D341Med (cell line): ENCODE data around the gene BACE1-AS.

Experiments used
- DNase-seq: peaks from one replicate; pipeline ENCODE4 v3.0.0; 2012; ENCODE audit warnings: low spot score

BACE1-AS gene

DNA sequence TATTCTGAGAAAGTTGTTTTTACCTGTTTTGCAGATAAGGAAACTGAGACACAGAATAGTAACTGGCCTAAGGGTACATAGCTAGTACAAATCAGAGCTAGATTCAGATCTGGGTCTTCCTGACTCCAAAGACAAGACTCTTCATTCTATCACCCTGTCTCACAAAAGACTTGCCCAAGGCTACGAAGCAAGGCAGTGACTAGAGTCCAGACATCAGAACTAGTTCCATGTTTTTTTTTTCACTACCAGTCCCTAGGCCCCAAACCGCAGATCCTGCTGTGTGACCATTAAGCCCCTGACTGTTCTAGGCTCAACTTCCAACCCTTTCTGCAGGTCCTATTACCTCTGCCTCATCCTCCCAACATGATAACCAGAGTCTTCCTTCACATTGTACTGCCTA lies 1.5 kb downstream of the BACE1-AS start:
- DNase-seq: no peak

GRCh38 chr11:117295438-117296137 lies 4.4 kb downstream of the BACE1-AS start:
- DNase-seq: no peak

DNA sequence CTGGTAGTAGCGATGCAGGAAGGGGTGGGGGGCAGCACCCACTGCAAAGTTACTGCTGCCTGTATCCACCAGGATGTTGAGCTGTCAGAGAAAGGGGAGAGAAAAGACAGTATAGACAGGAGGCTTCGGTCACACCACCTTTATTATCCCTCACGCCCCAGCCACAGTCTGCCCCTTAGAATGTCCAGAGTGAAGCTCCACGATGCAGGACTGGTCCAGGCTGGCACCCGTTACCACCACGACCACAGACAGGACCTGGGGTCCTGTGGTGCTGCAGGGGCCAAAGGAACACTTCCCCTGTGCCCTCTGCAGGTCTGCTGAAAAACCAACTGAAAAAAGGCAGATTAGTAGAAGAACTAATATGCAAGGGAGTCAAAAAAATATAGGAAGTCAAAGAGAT lies 5.7 kb downstream of the BACE1-AS start:
- DNase-seq: no peak

DNA sequence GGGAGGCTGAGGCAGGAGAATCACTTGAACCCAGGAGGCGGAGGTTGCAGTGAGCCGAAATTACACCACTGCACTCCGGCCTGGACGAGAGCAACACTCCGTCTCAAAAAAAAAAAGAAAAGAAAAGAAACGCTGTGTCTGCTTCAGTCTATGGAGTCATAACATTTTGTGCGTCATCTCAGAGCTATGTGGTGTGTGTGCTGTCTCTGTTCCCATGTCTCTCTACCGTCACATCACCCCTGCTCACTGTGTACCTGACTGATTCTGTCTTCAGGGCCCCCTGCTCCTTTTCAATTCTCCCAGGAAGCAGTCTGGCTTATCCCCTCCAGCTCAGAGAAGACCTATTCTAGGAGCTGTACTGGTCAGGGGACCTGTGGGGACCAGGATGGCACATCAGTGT lies 7.0 kb downstream of the BACE1-AS start:
- DNase-seq: no peak

- no peak for DNase-seq
These were observed 8.5 kb downstream of the BACE1-AS start for GRCh38 chr11:117299351-117300282.

- no peak for DNase-seq
These were observed 9.1 kb downstream of the BACE1-AS start for GRCh38 chr11:117300283-117300663.

DNA sequence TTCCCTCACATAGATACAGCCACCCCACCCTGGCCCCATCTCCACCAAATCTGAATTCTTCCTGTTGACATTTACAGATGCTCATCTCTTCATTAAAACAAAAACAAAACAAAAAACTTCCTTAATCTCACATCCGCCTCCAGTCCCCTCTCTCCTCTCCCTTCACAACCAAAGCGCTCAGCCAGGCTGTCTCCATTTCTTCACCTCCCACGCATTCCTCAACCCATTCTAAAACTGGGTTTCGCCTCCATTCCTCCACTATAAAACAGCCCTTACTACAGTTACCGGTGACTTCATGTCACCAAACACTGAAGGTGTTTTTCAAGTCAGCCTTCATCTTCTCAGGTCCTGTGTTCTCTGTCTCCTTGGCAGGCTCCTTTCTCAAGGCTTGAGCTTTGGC lies 9.6 kb downstream of the BACE1-AS start:
- DNase-seq: no peak

DNA sequence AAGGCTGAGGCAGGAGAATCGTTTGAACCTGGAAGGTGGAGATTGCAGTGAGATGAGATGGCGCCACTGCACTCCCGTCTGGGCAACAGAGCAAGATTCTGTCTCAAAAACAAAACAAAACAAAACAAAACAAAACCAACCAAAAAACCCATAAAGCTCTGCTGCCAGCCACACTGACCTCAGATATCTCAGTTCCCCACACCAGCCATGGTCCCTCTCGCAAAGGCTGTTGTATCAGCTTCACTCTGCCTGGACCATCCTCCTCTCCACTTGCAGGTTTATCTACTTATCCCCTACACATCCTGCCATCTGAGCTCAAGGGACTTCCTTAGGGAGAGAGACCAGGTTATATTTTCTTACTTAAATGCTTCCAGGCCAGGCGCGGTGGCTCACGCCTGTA lies 11.1 kb downstream of the BACE1-AS start:
- DNase-seq: no peak

DNA sequence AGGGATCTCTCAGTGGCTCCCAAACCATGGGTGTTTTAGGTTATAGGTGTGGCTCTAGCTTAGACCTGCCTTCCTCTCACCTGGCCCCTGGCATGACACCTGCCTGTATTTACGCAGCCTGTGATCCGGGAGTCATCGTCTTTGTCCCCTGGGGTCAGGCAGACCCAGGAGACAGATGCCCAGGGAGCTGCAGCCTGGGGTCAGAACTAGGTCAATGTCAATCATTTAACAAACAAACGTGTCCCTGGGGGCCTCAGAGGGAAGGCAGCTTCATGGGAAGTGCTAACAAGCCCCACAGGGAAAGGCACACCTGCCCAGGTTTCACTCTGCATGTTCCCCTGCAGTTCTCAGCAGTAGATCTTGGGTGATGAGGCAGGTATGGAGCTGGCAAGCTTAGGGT lies 12.0 kb downstream of the BACE1-AS start:
- no peak for DNase-seq

DNA sequence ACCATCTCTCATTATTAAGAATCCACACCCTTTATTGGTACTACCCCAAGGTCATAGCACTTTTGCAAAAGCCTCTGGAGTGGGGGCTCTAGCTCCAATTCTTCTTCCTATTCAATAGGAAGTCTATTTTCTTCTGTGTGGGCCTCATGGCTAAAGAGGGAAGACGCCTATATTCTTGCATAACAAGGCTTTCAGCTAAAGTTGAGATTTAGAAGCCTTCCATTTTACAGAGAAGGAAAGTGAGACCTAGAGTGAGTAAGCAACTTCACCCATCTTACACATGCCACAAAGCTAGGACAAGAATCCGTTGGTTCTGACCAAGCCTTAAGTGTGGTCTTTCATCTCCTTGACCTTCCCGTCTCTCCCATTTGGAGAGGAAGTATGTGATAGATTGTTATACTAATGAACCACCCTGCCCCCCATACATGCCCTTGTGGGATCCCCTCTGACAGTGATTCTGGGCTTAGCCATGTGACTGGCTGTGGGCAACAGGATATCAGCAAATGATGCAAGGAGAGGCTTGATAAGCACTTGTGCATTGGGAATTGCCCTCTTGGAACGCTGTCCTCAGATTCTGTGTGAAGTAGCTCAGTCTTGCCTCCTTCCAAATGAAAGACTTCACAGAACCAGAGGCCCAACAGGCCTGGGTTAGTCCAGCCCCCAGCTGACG lies 12.6 kb downstream of the BACE1-AS start:
- DNase-seq: no peak

GRCh38 chr11:117305145-117305544 lies 14.0 kb downstream of the BACE1-AS start:
- no peak for DNase-seq

DNA sequence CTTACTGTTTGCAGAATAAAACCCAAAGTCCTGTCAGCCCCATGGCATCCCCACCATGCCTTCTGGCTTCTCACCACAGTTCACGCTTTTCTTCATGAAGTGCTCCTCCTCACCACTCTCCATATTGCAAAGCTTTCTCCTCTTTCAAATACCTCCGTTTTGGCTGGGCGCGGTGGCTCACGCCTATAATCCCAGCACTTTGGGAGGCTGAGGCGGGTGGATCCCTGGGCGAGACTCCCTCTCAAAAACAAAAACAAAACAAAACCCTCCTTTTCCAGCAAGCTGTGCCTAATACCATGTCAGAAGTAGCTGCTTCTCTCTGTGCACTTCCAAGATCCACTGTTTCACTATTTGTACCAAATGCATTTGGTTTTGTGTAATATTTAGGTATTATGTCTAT lies 18.2 kb downstream of the BACE1-AS start:
- DNase-seq: no peak

GRCh38 chr11:117313091-117313490 lies 21.9 kb downstream of the BACE1-AS start:
- DNase-seq: no peak

DNA sequence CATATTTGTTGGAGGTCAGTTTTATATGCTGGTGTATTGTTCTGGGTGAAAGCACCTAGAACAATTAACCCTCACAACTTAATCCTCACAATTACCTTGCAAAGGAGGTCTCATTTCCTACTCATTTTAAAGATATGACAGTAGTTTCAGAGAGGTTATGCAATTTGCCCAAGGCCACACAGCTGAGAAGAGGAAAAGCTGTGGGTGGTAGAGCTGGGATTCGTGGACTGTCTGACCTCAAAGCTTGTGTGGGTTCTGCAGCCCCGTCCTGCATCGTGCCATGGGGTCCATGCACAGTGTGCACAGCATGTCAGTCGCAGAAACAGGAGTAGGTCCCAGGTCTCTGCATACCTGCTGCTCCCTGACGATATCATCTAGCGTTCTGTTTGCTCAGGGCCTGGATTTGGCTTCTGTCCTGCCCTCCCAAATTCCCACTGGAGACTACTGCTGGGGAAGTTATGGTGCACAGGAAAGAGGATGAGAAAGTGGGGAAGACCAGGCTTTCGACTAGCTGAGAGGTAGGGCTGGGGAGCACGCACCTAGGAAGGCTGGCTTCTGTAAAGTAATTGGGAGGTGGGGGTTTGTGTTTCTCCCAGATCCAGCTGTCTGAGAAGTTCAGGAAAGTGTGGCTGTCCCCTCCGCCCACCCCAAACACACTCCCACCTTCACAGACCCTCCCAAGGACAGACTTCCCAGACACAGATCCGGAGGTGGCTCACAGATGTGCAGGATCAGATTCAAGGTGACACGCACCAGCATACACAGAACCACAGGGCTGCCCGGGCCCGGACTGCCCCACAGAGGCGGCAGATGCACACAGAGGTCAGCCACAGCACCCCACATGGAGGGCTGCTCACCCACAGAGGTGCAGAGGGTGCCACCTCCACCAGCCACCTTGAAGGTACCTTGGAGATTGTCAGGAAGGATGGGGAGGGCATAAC lies 23.0 kb downstream of the BACE1-AS start:
- no peak for DNase-seq

- no peak for DNase-seq
These were observed 23.7 kb downstream of the BACE1-AS start for GRCh38 chr11:117314840-117315239.

DNA sequence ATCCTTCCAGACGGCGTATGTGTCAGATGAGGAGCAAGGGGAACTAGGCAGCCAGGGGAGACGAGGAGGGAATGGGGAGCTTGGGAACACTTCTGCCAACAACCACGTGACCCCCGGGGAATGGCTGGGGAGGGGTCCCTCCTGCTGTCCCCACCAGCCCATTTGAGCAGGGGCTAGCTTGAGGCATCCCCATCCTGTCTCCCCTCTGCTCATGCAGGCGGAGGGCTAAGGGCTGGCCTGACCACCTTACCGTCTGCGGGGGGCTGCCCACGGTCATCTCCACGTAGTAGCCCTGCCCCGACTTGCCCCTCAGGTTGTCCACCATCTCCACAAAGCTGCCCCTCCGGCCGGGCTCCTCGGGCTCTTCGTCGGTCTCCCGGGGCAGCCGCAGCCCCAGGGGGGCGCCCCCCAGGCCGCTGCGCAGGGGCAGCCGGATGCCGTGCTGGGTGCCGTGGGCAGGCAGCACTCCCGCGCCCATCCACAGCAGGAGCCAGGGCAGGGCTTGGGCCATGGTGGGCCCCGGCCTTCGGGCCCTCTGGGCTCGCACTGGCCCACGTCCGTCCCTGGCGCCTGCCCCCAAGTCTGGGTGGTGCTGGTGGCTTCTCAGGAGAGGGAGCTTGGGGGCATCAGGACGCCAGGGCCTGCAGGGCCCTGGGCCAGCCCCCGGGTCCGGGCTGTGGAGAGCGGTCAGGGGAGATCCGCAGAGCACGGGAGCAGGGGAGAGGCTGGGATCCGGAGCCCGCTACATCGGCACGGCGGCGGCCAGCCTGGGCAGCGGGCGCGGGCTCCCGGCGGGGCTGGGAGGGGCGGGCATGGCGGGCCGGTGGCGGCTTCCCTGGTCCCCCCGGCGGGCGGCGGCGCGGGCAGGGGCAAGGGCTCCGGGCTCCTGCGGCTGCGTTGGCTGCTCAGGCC lies 24.4 kb downstream of the BACE1-AS start:
- DNase-seq: no peak

DNA sequence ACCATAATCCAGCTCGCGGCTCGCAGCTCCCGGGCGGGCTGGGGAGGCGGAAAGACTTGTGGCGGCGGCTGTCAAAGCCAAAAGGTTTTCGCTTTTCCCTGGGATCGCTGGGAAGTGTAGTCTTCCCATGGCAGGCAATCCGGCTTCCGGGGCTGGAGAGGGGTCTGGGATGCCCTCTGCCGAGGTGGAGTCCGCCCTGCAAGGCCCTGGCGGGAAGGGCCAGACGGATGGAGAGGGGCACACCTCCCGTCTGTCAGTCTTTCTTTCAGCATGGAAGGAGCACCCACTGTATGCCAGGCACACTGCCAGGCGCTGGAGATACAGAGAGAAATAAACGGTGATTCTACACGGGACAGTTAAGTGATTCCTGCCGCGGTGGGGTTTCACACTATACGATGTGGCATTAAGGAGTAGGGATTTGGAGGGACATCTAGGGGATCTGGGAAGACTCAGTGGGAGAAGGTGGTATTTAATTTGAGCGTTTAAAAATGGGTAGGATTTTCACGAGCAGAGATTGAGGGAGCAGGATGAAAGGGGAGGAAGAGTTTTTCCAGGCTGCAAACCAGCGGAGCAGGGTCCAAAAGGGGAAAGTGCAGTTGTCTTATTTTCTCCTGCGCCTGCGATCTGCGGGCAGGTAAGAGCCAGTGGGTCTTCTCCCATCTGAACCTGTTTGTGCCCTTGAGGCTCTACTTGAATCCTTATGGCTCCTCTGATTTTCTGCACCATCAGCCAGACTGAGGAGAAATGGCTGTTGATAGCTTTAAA lies 25.2 kb downstream of the BACE1-AS start, which contains the start of gene BACE1:
BACE1 (minus strand) TSS at position 60 of the 765 bp plus-strand sequence. CDS start 461 bp downstream, outside the sequence.
- DNase-seq: peak; percentile 92

DNA sequence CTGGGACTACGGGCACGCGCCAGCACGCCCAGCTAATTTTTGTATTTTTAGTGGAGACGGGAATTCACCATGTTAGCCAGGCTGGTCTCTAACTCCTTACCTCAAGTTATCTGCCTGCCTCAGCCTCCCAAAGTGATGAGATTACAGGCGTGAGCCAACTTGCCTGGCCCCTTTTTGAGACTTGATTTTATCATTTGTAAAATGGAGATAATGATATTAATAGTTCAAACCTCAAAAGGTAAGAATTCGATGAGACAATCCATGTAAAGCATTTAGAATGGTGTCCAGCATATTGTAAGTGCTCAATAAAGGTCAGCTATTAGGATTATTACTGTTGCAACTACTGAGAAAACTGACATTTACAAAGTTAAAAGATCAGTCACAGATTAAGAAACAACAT lies 27.6 kb downstream of the BACE1-AS start:
- no peak for DNase-seq

DNA sequence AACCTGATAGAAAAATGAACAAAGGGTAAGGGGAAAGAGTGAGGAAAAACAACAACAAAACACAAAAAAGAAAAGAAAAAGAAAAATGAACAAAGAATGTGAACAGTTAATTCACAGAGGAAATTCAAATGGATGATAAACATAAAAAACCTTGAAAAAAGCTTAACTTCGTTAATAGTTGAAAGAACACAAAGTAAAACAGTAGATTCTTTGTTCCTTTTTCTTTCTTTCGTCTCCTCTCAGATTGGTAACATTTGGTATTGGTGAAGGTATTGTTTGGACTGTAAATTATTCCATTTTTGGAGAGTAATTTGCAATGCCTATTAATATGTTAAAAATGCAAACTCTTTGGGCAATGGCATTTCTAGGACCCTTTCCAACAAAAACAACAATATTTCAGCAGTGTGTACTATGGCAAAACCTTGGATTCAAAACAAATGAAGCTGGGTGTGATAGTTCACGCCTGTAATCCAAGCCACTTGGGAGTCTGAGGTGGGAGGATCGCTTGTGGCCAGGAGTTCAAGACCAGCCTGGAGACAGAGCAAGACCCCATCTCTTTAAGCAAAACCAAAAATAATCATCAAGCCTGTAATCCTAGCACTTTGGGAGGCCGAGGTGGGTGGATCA lies 28.2 kb downstream of the BACE1-AS start:
- DNase-seq: no peak
